ENCODE data around the gene KCNMA1.
"Not testable (repeated sequence)": the region's sequence is repeated elsewhere in the genome, so short reads cannot be mapped to it uniquely, and the experiment has no call there.

KCNMA1 gene

GRCh38 chr10:77661674-77662073 lies 24.1 kb upstream of the KCNMA1 start:
- no peak for DNase-seq

- DNase-seq: no peak
These were observed 23.5 kb upstream of the KCNMA1 start for GRCh38 chr10:77661100-77661499.

- not testable (repeated sequence) for DNase-seq
These were observed 21.6 kb upstream of the KCNMA1 start for GRCh38 chr10:77659046-77659670.

- DNase-seq: no peak
These were observed 15.6 kb upstream of the KCNMA1 start for GRCh38 chr10:77653210-77653609.

GRCh38 chr10:77649333-77650331 lies 12.0 kb upstream of the KCNMA1 start:
- no peak for DNase-seq

GRCh38 chr10:77648472-77648871 lies 10.9 kb upstream of the KCNMA1 start:
- no peak for DNase-seq

GRCh38 chr10:77647543-77648293 lies 10.1 kb upstream of the KCNMA1 start:
- DNase-seq: no peak

GRCh38 chr10:77644557-77645243 lies 7.1 kb upstream of the KCNMA1 start:
- no peak for DNase-seq

GRCh38 chr10:77643795-77644468 lies 6.3 kb upstream of the KCNMA1 start:
- peak; percentile 70 for DNase-seq

- peak; percentile 95 for DNase-seq
These were observed 4.3 kb upstream of the KCNMA1 start for GRCh38 chr10:77641788-77642397.

- no peak for DNase-seq
These were observed 3.7 kb upstream of the KCNMA1 start for GRCh38 chr10:77641344-77641743.

GRCh38 chr10:77640167-77640566 lies 2.6 kb upstream of the KCNMA1 start:
- DNase-seq: no peak

GRCh38 chr10:77639756-77640155 lies 2.1 kb upstream of the KCNMA1 start:
- no peak for DNase-seq

- DNase-seq: peak; percentile 86
These were observed 903 bp upstream of the KCNMA1 start for GRCh38 chr10:77638321-77639101.

GRCh38 chr10:77636967-77637531 lies 559 bp downstream of the KCNMA1 start:
- peak; percentile 77 for DNase-seq

- peak; percentile 41 for DNase-seq
These were observed 1.2 kb downstream of the KCNMA1 start for GRCh38 chr10:77636282-77636966.

- no peak for DNase-seq
These were observed 2.0 kb downstream of the KCNMA1 start for GRCh38 chr10:77635402-77636227.

- no peak for DNase-seq
These were observed 2.7 kb downstream of the KCNMA1 start for GRCh38 chr10:77634939-77635338.

- no peak for DNase-seq
These were observed 4.2 kb downstream of the KCNMA1 start for GRCh38 chr10:77633376-77633775.
